Chondrocyte (in vitro differentiated cells): ENCODE results near the gene TRIP10. TPM values are rescaled to one million over a fixed set of nuclear protein-coding genes. Genes with fewer than 3 reads are reported as not detected.

Source experiments
- DNase-seq: peaks from one replicate; pipeline ENCODE4 v3.0.0; 2021; ENCODE audit warnings: mixed read lengths, low spot score
- H3K27ac Mint-ChIP-seq: one replicate; pipeline ENCODE4 v1.8.0; 2021; ENCODE audit warnings: mild to moderate bottlenecking, moderate library complexity, mixed read lengths; ENCODE audit not compliant: unreplicated experiment
- H3K27me3 Mint-ChIP-seq: 2 replicates; pipeline ENCODE4 v1.8.0; 2021; ENCODE audit warnings: low read depth, mixed read lengths
- H3K36me3 Mint-ChIP-seq: 2 replicates; pipeline ENCODE4 v1.8.0; 2021; ENCODE audit warnings: low read depth, mixed read lengths
- H3K4me1 Mint-ChIP-seq: 2 replicates; pipeline ENCODE4 v1.8.0; 2021; ENCODE audit warnings: low read depth, mild to moderate bottlenecking, mixed read lengths
- H3K4me3 Mint-ChIP-seq: one replicate; pipeline ENCODE4 v1.8.0; 2021; ENCODE audit warnings: mild to moderate bottlenecking, moderate library complexity, mixed read lengths; ENCODE audit not compliant: unreplicated experiment
- H3K9me3 Mint-ChIP-seq: 2 replicates; pipeline ENCODE4 v1.8.0; 2021; ENCODE audit warnings: low read depth, mixed read lengths
- total RNA-seq: library from RNA; stranded (reverse); gene quantifications from 3 replicates; pipeline ENCODE4 v1.2.1, GENCODE V29; 2021
- TF ChIP-seq, protein P1 (sequence below): fragments of 200-600 bp; sonication (generic); IDR thresholded peaks from 2 replicates; pipeline ENCODE4 v1.5.0; 2021; ENCODE audit warnings: antibody characterized with exemption, mild to moderate bottlenecking, moderate library complexity

The TRIP10 gene
- total RNA-seq, 1 donor from 2014 or later = 107 TPM

DNA sequence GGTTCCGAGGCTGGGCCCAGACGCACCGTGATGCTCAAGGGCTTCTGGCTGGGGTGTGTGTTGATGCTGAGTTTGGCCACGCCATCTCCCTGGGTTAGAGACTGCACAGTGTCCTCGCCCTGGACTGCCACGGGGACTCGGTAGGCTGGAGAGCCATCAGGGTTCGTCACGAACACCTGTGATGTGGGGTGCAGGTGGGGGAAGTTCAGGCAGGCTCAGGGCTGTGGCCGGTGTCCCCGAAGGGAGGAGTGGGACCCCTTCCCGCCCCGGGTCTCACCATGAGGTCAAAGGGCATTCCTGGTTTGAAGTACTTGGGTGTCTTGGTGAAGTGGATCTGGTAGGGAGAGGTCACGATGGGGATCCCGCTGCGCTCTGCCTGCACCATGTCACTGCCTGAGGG is 27.2 kb upstream of the TRIP10 start:
- Mint-ChIP-seq H3K9me3 (no peaks in the 10 kb centered on the region), H3K4me3 (no peak overlapping the region), H3K27ac (no peak overlapping the region), H3K27me3 (peaks cover 41% of the 10 kb centered on the region), H3K4me1 (no peaks in the 10 kb centered on the region), H3K36me3 (no peaks in the 10 kb centered on the region)
- DNase-seq = no peak
- TF ChIP-seq, protein P1, sequence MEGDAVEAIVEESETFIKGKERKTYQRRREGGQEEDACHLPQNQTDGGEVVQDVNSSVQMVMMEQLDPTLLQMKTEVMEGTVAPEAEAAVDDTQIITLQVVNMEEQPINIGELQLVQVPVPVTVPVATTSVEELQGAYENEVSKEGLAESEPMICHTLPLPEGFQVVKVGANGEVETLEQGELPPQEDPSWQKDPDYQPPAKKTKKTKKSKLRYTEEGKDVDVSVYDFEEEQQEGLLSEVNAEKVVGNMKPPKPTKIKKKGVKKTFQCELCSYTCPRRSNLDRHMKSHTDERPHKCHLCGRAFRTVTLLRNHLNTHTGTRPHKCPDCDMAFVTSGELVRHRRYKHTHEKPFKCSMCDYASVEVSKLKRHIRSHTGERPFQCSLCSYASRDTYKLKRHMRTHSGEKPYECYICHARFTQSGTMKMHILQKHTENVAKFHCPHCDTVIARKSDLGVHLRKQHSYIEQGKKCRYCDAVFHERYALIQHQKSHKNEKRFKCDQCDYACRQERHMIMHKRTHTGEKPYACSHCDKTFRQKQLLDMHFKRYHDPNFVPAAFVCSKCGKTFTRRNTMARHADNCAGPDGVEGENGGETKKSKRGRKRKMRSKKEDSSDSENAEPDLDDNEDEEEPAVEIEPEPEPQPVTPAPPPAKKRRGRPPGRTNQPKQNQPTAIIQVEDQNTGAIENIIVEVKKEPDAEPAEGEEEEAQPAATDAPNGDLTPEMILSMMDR = no peak

DNA sequence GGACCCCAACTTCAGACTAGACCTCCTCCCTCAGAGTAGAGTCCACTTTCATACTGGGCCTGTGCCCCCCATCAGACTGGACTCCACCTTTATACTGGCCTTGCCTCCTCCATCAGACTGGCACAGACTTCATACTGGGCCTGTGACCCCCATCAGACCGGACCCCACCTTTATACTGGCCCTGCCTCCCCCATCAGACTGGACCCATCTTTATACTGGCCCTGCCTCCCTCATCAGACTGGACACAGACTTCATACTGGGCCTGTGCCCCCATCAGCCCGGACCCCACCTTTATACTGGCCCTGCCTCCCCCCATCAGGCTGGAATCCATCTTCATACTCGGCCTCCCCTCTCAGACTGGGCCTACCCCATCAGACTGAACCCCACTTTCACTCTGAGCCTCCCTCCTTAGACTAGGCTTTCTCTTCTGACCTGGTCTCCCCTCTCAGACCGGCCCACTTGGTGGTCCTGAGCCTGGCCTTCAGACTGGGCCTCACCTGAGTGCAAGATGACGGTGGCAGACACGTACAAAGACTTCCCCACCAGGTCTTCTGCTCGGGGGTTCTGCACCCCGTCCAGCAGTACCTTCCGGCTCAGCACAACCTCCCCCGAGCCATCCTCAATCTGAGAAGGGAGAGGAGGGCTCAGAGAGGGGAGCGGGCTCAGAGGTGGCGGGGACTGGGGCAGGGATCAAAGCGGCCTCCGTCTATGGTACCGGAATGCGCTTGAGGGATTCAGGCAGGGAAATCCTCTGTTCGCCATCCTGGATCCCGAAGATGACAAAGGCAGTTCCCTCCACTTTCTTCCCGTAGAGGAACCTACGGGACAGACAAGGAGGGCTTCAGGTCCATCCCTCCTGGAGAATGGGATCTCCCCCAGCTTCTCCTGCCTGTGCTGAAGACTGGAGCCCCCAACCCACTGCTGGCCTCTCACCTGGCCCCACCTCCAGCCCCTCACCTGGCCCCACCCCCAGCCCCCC is 26.5 kb upstream of the TRIP10 start:
- Mint-ChIP-seq H3K9me3 (no peaks in the 10 kb centered on the region), H3K27ac (no peak overlapping the region), H3K36me3 (no peaks in the 10 kb centered on the region), H3K4me1 (no peaks in the 10 kb centered on the region), H3K4me3 (no peak overlapping the region), H3K27me3 (peaks cover 38% of the 10 kb centered on the region)
- TF ChIP-seq, protein P1 = no peak
- DNase-seq = no peak

DNA sequence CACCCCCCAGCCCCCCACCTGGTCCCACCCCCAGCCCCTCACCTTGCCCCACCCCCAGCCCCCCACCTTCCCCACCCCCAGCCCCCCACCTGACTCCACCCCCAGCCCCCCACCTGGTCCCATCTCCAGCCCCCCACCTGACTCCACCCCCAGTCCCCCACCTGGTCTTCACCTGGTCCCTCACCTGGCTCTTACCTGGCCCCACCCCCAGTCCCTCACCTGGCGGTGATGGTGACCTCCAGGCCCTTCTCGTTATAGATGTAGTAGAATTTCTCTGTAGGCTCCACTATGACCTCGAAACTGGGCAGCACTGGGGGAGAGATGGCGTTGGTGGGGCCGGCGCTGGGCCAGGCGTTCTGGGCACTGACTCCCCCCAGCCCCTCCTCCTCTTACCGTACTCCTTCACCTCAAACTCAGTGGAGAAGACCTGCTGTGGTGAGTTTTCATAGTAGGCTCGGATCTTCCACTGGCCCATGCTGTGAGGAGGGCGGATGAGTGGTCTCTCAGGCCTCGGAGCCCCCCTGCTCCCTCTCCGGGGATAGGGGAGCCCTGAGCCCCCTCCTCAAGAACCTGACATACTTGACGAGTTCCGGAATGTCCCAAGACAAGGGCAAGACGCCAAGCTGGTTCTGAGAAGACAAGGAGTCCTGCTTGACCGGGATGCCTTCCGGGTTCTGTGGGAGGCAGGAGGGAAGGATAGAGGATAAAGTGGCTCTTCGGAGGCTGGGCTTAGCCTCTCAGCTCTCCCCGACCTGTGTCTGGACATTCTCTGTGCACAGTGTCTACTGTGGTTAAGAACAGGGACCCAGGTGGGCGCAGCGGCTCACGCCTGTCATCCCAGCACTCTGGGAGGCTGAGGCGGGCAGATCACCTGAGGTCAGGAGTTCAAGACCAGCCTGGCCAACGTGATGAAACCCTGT is 25.4 kb upstream of the TRIP10 start:
- no peak overlapping the region for H3K27ac Mint-ChIP-seq
- no peaks in the 10 kb centered on the region for H3K9me3 Mint-ChIP-seq
- no peak for DNase-seq
- peaks cover 31% of the 10 kb centered on the region for H3K27me3 Mint-ChIP-seq
- H3K4me1 Mint-ChIP-seq = no peaks in the 10 kb centered on the region
- H3K4me3 Mint-ChIP-seq = no peak overlapping the region
- no peaks in the 10 kb centered on the region for H3K36me3 Mint-ChIP-seq
- TF ChIP-seq, protein P1 = no peak

DNA sequence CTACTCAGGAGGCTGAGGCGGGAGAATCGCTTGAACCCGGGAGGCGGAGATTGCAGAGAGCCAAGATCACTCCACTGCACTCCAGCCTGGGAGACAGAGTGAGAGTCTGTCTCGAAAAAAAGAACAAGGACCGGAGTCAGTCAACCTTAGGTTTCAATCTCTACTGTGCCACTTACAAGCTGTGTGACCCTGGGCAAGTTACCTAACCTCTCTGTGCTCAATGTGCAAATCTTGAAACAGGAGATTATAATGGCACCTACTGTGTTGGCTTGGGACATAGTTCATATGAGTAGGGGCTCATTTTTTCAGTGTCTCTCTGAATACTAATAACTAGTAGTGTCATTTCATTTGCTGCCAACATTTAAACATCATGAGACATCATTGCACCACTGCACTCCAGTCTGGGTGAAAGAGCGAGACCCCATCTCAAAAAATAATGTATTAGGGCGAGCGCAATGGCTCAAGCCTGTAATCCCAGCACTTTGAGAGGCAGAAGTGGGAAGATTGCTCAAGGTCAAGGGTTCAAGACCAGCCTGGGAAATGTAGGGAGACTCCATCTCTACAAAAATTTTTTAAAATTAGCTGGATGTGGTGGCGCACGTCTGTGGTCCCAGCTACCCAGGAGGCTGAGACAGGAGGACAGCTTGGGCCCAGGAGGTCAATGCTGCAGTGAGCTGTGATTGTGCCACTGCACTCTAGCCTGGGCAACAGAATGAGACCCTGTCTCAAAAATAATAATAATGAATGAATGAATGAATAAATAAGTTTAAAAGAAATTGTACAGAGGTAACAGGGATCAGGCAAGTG is 24.5 kb upstream of the TRIP10 start:
- Mint-ChIP-seq H3K4me1 (no peaks in the 10 kb centered on the region), H3K4me3 (no peak overlapping the region), H3K27ac (no peak overlapping the region), H3K9me3 (no peaks in the 10 kb centered on the region), H3K27me3 (peaks cover 31% of the 10 kb centered on the region), H3K36me3 (no peaks in the 10 kb centered on the region)
- TF ChIP-seq, protein P1 = no peak
- DNase-seq = no peak
